Neutrophil (primary cell): ENCODE data around the gene SULT1C2.

Experiments
- H3K27ac ChIP-seq: fragments of 200-600 bp; sonication (generic); 2 replicates; pipeline ENCODE4 v1.5.1; 2016; ENCODE audit warnings: mild to moderate bottlenecking, moderate library complexity
- H3K27me3 ChIP-seq: fragments of 200-600 bp; sonication (generic); 2 replicates; pipeline ENCODE4 v1.6.0; 2016; ENCODE audit warnings: mild to moderate bottlenecking
- H3K36me3 ChIP-seq: fragments of 200-600 bp; sonication (generic); 2 replicates; pipeline ENCODE4 v1.5.1; 2017
- H3K4me1 ChIP-seq, 2 experiments: fragments of 200-600 bp in 1 of 2; sonication (generic) in 1 of 2; 1 replicate in 1 of 2; 2 replicates in 1 of 2; pipeline versions ENCODE4 v1.5.1 to v1.6.1; 2013 to 2016; ENCODE audit warnings: low read depth in 1 of 2, low read length in 1 of 2, mild to moderate bottlenecking in 1 of 2, moderate library complexity in 1 of 2; ENCODE audit not compliant: control insufficient read depth in 1 of 2, insufficient read depth in 1 of 2
- H3K4me3 ChIP-seq, 2 experiments: fragments of 200-600 bp in 1 of 2; sonication (generic) in 1 of 2; 1 replicate in 1 of 2; 2 replicates in 1 of 2; pipeline ENCODE4 v1.5.1; 2013 to 2016; ENCODE audit warnings: low read depth in 1 of 2, low read length in 1 of 2, mild to moderate bottlenecking in 1 of 2, moderate library complexity in 1 of 2
- H3K9me3 ChIP-seq: fragments of 200-600 bp; sonication (generic); 2 replicates; pipeline ENCODE4 v1.5.1; 2016
- TF ChIP-seq, protein P1 (sequence below): fragments of 200-600 bp; sonication (generic); IDR thresholded peaks from 2 replicates; pipeline ENCODE4 v1.5.1; 2016; ENCODE audit warnings: antibody characterized with exemption

Gene SULT1C2

DNA sequence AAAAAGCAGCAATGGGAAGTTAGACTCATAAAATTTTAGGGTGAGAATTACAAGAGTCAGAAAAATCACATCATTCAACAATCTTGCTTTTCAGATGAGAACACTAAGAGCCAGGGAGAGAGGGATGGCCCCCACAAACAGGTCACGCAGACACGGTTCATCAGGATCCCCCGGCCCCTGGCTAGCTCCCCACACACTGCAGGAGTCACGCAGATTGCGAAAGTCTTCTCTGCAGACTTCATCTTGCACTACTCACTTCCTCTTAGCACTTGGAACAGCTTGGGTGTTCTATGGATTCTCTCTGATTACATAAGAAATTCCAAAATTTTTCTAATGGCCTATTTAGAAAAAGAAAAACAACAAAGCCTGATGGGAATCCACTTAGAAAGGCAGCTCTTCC lies 21.6 kb upstream of the SULT1C2 start:
- Histone ChIP-seq H3K4me3 (no peak overlapping the region), H3K27me3 (no peaks in the 10 kb centered on the region), H3K27ac (no peak overlapping the region), H3K4me1 (no peaks in the 10 kb centered on the region), H3K9me3 (no peaks in the 10 kb centered on the region), H3K36me3 (no peaks in the 10 kb centered on the region)
- TF ChIP-seq, protein P1, sequence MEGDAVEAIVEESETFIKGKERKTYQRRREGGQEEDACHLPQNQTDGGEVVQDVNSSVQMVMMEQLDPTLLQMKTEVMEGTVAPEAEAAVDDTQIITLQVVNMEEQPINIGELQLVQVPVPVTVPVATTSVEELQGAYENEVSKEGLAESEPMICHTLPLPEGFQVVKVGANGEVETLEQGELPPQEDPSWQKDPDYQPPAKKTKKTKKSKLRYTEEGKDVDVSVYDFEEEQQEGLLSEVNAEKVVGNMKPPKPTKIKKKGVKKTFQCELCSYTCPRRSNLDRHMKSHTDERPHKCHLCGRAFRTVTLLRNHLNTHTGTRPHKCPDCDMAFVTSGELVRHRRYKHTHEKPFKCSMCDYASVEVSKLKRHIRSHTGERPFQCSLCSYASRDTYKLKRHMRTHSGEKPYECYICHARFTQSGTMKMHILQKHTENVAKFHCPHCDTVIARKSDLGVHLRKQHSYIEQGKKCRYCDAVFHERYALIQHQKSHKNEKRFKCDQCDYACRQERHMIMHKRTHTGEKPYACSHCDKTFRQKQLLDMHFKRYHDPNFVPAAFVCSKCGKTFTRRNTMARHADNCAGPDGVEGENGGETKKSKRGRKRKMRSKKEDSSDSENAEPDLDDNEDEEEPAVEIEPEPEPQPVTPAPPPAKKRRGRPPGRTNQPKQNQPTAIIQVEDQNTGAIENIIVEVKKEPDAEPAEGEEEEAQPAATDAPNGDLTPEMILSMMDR = no peak

DNA sequence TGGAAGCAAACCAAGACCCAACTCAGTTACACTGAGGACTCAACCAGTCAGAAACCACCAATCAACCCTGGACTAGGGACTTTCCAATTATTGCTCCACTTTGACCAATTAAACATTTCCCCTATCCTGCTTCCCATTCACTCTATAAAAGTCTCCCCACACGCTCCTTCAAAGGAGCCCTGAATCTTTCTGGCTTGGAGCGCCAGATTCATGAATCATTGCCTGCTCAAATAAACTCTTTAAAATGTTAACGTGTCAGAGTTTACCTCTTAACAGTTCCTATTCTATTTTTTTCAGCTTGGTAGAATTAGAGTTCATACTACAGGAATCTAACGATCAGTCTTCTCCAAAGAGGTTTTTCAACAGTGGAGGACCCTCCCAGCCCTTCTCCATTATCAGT lies 20.7 kb upstream of the SULT1C2 start:
- H3K27me3 ChIP-seq = no peaks in the 10 kb centered on the region
- no peak overlapping the region for H3K27ac ChIP-seq
- no peak overlapping the region for H3K4me3 ChIP-seq
- no peaks in the 10 kb centered on the region for H3K4me1 ChIP-seq
- no peaks in the 10 kb centered on the region for H3K9me3 ChIP-seq
- TF ChIP-seq, protein P1 = no peak
- H3K36me3 ChIP-seq = no peaks in the 10 kb centered on the region

DNA sequence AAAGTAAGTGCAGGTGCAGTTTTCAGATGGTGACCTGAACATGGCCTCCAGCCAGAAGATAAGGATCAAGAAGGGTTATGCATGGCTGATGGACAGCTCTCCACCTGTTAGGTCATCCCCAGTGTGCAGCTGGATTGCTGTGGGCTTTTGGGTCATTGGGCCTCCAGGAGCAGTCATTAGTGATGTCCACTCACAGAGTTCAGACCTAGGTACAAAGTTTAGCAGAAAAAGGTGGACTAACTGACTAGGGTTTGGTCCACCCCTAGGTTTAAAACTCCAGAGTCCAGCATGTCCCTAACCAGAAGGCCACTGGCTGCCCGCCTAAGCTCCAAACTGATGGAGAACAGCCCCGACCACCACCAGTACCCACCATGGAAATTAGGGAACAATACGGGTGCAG lies 18.3 kb upstream of the SULT1C2 start:
- TF ChIP-seq, protein P1 = no peak
- Histone ChIP-seq H3K36me3 (no peaks in the 10 kb centered on the region), H3K27ac (no peak overlapping the region), H3K9me3 (no peaks in the 10 kb centered on the region), H3K4me3 (no peak overlapping the region), H3K4me1 (no peaks in the 10 kb centered on the region), H3K27me3 (no peaks in the 10 kb centered on the region)

DNA sequence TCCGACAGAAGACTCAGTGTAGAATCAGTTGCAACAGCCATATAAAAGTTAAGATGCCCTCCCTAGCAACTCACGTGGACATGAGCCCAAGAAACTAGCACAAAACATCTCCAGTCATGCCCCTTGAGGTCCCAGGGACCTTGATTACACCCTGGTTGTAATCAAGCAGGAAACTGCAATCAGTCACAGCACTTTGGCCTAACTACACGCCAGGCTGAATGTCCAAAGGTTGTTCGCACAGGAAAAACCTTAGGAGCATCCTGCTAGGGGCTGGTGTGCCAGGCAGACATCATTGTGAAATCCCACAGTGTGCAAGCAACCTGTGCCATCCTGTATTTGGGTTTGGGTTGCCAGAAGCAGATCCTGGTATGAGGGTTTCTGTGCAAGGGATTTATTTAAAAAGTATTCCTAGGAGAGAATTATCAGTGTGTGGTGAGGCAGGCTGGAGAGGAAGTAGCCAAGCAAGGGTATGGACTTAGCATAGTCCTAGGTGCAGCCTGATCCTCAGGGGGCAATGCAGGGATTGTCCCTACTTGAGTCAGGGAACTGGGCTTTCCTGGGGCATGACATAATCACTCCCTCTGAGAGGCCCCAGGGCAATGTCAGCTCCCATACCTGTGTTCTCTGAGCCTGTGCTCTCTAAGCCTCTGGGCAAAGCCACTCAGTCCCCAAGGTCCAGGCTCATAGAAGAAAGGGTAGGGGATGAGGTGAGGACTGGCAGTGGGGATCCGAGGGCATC lies 17.8 kb upstream of the SULT1C2 start:
- Histone ChIP-seq H3K27me3 (no peaks in the 10 kb centered on the region), H3K4me3 (no peak overlapping the region), H3K36me3 (no peaks in the 10 kb centered on the region), H3K4me1 (no peaks in the 10 kb centered on the region), H3K27ac (no peak overlapping the region), H3K9me3 (no peaks in the 10 kb centered on the region)
- TF ChIP-seq, protein P1 = no peak

DNA sequence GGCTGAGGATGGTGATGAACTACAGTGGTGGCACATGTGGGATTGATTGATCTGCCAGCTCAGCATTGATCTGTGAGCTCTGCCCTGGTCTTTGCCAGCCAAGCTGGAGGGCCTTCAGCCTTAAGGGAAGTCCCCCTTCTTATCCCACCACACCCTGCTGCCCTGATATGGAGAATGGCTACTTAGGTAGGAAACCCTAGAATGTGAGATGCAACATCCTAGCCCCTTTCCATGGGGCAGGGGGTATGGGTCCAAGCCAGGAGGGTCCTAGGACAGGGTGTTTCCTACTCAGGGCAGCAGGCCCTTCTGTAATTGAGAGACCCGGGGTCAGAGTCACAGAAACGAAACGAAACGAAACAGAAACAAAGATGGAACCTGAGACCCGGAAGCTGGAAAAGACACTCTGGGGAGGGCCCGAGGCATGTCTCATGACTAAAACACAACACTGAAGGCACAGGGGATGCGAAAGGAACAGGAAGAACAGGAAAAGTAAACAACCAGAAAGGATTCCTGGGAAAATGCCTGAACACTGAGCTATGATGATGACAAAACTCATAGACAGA lies 16.9 kb upstream of the SULT1C2 start:
- H3K4me1 ChIP-seq = no peaks in the 10 kb centered on the region
- no peaks in the 10 kb centered on the region for H3K27me3 ChIP-seq
- H3K27ac ChIP-seq = no peak overlapping the region
- TF ChIP-seq, protein P1 = no peak
- no peaks in the 10 kb centered on the region for H3K9me3 ChIP-seq
- H3K36me3 ChIP-seq = no peaks in the 10 kb centered on the region
- no peak overlapping the region for H3K4me3 ChIP-seq
